Ecto neural progenitor cell (in vitro differentiated cells): Measurements from ENCODE around the gene EML3.
"Not testable (repeated sequence)": the region's sequence is repeated elsewhere in the genome, so short reads cannot be mapped to it uniquely, and the experiment has no call there.

Experiments
- DNase-seq: peaks from one replicate; pipeline ENCODE4 v3.0.0-alpha.2; 2018; ENCODE audit warnings: low spot score

EML3 gene

DNA sequence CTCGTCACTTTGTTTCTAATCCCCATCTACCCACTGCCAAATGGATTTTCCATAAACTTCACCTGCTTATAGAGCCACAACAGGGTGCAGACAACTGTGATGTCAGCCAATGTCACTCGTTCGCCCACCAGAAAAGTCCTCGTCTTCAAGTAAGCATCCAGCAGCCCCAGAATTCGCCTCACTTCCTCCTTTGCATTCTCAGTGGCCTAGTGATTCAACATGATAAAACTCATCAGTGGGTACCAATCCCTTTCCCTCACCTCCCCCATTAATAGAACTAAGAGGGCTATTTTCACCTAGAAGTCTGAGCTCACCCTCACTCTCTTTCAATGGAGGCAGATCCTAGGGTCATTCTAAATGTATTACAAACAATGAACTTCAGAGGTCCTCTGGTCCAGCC, 41.7 kb downstream of the EML3 start:
- not testable (repeated sequence) for DNase-seq

DNA sequence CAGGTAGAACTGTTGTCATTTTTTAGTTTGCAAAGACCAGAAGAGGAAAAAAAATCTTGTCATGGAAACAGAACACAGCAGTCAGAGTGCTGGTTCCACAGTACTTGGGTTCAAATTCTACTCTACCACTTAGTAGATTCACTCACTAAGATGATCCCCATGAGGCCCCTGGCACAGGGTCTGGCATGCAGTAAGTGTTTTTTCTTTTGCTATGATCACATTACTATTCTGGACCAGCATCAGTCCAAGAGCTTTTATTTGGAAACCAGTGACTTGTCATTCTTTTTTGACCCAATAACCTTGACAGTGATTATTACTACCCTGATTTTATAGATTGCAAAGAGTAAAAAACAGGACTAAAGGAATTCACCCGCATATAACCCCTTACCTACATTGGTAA, 43.0 kb downstream of the EML3 start:
- no peak for DNase-seq

DNA sequence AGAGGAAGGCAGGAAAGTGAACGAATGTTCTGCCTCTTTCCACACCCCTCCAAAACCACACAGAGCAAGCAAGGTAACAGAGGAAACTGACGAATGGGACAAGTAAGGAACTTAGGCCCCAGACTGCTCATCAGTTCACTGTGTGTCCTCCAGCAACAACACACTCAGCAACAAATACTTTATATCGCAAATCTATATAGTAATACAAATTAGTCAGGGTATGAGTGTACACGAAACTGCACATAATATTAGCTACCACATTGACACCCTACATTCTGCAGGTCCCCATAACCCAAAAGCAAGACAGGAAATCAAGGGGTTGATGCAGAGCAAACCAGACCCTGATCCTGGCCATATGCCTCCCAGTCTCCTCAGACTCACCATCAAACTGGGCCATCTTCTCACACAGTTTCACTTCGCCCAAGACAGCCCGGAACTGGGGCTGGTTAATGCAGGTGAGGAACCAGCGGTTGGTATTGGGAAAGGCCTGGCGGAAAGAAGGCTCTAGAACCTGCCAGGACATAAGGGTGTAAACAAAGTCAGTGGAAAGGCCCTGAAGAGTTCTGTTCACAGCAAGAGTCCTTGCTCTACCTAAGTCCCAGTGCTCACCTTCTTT, 45.4 kb downstream of the EML3 start:
- DNase-seq: no peak

DNA sequence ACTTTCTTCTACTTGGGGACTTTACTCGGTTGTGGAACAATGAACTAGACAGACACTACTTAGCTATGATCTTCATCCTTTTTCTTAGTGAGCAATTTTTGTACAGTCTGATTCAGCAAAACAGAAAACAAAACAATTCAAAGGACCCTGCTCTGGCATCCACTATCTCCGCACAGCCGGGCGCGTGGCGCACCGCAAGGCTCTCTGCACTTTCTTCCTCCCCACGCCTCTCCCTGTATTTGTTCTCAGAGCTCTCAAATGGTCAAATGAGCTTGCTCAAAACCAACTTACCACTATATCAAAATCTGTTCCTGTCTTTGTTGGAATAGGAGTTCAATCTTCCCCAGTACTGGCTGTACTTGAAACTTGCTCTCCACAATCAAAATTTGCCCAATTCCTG, 46.3 kb downstream of the EML3 start:
- no peak for DNase-seq

DNA sequence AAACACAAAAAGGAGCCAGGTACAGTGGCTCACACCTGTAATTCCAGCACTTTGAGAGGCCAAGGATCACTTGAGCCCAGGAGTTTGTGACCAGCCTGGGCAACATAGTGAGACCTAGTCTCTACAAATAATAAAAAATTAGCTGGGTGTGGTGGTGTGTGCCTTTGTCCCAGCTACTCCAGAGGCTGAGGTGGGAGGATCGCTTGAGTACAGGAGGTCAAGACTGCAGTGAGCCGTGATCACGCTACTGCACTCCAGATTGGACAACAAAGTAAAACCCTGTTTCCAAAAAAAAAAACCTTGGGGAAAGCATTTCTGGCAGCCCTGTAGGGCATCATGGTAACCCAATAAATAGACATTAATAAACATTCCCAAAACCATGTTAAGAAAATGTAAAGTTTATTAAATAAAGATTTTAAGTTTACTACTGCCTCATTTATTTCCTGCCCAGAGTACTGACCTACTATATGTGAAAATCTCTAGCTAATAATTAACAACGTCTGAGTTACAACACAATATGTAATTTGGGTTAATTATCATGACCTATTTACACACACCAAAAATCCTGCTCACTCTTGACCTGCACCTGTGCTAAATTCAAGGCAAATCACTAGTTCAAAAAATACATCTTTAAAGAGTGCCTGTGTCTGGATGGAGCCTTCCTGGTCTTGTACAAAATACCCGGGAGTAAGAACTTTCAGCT, 47.3 kb downstream of the EML3 start:
- no peak for DNase-seq

DNA sequence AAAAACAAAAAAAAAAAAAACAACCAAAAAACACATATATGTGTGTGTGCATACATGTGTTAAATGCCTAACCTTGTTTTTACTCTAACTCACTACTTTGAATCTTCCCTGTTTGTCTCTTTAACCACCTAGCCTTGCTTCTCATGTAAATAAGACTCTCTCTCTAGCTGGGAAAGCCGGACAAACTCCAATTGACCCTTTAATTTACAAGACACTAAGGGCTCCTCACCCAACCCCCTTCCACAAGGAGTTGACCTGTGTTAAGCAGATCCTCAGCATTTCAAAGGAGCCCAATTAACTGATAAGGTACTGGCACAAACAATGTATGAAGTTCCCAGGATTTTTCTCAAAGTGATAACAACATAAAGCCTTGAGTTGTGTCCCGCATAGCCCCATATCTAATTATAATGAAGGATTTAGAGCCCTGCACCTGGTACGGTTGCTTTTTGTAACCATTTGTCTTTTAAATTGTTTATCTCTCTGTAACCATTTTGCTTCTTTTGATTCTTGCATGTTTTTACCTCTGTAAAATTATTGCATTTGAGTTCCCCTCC, 50.8 kb downstream of the EML3 start:
- not testable (repeated sequence) for DNase-seq

DNA sequence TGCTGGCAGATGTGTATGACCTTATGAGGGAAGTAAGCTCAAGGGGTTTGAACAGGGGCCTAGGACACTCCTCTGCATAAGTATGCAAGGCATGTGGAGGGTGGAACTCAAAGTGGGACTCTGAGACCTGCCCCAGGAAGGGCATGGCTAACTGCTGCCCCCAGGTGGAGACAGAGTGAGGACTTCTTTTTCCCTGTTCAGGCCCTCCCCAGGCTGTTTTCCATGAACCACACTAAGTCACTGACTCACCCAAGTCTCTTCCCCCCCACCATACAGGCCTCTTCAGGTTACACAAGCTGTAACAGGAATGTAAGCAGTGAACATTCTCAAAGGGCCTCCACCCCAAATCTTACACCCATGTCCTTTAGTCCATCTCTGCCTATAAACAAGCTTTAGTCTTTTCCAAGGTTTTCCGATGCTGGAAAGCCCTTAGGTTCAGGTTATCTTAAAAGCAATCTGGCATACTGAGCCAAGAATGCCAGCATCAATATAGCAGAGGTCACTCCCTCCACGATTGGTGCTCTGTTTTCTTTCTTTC, 51.9 kb downstream of the EML3 start:
- peak; percentile 84 for DNase-seq

DNA sequence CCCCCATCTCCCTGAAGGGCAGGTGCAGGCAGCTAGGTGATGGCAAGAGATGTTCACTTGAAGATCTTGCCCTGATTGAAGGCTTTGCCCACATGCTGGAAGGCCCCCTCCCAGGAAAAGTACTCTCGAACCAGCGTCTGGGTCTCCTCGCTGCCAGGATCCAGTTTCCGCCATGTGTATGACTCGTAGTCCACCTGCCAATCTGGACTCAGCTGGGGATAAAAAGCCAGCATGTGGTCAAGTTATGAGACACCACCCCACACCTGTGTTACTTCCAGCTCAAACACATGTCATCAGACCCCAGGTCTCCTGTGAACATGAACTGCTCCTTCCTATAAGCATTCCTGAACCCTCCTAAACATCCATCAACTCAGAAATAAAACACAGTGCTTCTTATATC, 52.9 kb downstream of the EML3 start:
- DNase-seq: not testable (repeated sequence)

DNA sequence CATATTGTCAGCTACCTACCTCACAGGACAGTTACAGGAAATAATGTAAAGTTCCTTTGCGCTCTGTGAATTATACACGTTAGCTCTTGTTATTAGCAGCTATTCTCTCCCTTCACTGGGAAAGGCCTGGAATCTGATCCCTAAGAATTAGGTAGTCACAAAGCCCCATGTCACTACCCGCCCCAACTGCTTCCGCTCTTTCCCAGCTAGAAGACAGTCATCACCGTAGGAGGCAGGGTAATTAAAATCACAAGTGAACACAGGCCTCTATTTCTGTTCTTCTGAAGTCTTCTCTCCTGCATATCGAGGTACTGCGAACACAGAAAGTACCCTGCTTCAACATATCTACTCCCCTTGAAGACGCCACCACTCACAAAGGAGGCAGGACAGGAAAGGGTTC, 53.4 kb downstream of the EML3 start:
- no peak for DNase-seq

DNA sequence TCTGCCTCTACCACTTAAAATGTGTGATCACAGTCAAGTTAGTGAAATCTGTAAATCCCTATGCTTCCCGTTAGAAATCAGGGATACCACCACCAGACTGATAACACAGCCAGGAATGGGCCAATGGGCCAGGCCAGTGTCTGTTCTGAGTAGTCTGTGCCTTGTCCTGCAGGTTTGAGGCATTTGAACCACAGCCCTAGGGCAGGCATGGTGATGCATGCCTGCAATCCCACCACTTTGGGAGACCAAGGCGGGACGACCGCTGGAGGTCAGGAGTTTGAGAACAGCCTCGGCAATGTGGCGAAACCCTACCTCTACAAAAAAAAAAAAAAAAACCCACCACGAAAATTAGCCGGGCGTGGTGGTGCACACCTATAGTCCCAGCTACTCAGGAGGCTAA, 53.9 kb downstream of the EML3 start:
- no peak for DNase-seq

DNA sequence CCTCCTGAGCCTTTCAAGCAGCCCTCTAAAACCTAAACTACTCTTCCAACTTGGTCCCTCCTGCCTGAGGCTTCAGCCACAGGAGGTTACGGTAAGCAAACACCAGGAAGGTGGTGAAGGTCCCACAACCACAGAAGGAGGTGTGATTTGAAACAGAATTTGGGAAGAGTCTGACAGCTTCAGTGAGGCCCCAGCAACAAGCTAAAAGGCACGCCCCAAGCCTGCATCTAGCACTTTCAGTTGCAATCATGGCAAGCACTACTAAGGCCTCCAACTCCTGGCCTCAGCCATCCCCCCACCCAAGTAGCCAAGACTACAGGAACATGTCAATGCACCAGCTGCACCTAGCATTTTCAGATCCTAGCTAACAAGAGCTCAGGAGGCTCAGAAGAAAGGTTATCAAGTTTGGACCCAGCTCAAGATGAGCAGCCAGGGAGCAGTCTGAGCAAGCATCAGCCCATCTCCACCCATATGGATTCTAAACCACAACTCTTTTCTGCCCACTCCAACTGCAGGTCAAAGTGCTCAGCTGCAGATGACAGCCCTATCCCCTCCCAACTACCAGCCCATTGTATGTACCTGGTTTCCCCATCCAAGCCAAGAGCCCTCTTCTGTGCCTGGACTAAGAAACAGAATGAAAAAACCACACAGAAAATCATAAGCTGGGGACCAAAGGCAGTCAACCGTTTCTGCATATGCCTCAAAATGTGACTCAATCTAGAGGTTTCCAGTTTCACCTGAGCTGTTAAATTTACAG, 55.5 kb downstream of the EML3 start:
- DNase-seq: no peak

DNA sequence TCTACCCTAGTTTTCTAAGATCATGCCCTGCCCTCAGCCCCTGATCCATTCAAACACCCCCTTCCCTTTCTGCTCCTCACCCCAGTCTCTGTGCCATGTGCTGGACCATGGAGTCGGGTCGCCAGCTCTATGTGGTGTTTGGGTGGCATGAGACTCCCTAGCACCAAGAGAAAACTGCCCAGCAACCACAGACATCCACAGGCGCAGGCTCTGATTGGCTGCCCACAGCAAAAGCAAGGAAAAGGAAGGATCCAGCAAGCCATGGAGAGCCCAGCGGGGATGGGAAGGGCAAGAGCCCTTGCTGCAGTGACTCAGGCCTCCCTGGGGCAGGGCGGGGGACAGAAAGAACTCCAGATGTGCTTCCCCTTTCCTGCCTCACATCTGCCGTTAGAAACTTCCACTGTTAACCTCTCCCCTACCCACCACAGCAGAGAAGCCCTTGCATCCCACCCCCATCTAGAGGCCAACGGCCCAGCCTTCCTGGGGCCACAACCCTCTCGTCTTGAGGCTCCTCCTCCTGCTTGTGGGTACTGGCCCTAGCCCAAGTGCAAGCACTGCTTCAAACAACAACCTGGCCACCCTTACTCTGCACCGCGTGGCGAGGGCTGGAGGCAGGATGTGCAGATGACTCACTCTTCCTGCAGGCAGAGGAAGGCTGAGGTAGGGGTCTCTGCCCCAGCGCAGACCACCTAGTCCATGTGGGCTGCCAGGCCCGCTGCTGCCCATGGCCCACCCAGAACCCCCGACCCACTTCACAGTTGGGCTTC, 56.3 kb downstream of the EML3 start:
- peak; percentile 84 for DNase-seq

DNA sequence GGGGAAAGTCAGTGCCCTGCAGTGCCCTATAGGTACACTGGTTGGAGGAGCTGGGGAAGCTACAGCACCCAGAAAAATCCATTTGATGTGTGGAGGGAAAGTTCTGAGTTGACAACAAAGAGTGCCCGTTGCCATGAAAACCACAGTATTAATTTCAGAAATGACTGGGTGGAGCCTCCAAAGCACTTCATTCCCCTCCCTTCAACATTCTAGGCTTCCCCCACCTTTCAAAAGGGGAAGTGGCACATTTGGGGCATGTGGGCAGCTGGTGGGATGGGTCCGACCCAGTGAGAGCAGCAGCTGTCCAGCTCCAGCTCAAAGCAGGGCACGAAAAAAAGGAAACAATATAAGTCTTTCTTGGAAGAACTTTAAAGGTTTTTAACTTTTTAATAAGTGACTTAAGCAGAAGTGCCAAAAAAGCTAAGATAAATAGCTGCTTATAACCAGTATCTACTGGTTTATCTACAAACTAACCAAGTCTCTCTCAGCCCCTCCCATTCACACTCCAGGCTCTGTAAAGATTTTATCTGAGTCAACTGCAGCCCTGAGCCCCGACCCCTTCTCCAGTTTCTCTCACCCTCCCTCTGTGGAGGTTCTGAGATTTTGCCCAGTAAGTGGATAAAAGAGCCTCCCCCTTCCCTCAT, 57.0 kb downstream of the EML3 start:
- no peak for DNase-seq

DNA sequence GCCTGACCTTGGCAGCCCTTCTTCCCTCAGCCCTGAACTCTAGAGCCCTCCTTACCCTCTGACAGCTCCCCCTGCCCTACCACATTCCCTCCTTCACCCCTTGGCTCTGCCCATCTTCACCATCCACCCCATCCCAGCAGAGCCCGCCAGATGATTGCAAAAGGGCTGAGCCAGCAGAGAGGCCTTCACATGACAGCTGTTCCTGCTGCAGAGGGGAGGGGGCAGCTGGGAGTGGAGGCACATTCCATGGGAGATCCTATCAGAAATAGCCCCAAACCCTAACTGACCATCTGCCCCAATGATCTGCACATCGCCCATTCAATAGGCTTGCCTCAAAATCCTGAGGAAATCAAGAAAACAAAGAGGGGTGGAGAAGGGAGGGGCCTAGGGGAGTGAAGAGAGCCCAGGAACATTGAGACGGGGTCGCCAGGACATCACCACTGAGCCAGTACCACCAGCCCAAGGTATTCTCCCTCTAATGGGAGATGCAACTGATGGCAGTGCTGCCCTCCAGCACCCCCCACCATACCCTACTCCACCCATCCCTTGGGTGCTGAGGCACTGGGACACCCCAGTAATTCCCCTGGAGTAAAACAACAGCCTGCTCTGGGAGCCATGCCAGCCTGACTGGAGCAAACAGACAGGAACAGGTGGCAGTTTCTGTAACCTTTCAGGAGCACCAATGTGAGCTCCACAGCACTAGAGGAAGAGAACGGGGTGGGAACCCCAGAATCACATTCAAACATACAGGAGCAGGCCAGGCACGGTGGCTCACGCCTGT, 58.0 kb downstream of the EML3 start:
- DNase-seq: peak; percentile 58

DNA sequence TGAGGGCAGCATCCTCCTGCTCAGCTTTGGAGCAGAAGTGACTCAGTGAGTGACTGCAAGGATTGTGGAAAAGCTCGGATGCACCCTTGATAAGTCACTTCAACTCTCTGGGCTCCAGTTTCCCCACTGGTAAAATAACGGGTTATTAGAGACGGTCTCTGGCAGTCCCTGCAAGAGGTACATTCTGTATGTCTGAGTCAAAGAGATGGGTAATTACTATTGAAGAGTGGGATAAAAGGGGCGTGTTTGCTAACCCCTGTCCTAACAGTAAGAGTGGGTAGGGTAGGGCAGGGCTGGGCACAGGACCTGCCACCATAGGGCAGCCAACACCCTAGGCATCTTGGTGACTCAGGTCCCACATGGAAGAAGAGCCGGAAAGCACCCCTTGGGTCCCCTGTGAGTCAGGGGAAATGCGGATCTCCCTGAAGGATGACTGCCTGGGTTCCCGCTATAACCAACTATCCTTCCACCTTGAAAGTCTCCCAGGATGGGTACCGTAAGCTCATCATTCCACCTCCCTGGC, 58.7 kb downstream of the EML3 start:
- DNase-seq: no peak

DNA sequence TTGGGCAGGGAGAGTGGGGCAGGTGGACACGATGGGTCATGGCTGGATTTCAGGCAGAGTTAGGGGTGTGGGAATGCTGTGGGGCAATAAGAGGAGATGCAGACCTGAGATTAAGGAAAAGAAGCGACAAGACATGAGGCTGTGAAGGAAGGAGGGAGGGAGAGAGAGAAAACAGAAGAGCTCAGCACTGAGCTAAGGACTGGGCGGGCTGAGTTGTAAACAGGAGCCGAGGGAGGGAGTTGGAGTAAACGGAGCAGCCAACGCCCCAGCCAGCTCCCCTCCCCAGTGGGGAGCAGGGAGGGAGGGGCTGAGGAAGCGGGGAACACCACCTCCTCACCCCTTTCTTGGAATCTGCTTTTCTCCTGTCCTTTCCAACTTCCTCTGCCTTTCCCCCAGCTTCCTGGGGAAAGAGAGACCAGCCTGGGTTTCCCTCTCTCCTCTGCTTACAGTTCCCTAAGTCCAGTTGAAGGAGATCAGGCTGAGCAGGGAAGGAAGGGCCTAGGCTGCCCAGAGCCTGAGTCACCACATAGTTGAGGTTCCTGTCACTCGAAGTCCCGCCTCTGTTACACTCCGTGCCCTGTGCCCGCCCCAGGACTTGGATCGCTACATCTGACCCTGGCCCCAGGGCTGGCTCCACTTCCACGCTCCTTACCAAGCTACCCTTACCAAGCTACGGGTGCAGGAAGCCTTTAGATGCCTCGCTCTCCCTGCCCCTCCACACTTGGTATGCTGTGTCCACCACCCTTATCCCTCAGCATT, 59.3 kb downstream of the EML3 start:
- peak; percentile 73 for DNase-seq

DNA sequence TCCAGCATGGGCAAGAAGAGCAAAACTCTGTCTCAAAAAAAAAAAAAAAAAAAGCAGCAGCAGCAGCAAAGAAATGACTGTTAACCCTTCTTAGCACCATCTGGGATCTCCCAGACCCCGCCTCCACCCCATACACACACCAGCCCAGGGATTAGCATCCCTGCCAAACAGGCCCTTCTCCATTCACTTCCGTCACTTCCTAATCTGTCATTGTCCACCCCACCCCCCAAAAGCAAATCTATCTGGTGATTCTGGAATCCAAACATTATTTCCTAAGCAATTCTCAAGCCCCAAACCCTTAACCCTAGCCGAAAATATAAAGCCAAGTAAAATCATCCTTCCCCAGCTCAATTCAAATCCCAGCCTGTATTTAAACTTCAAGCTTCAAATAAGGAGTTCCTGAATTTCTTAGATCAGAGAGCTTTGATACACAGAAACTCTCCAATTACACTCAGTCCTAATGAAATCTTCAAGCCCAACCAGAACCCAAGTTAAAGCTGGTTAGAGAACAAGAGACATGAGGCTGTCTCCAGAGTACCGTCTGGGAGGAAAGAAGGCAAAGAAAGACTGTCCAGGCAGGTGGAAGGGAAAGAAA, 60.0 kb downstream of the EML3 start:
- DNase-seq: peak; percentile 55
